OCI-LY3 (cell line): ENCODE measurements around the gene LGMN.

Experiments used
- EZH2phosphoT487 ChIP-seq: fragments of 200-600 bp; shearing (Covaris generic); IDR thresholded peaks from 2 replicates; pipeline ENCODE4 v1.6.1; 2018; ENCODE audit warnings: antibody characterized with exemption, mixed run types, low read depth
- TF ChIP-seq, protein P1 (sequence below): fragments of 200-600, 300-600 bp; sonication (generic); IDR thresholded peaks from 2 replicates; pipeline ENCODE4 v1.5.1; 2014; ENCODE audit warnings: antibody characterized with exemption, low read length, low read depth

DNA sequence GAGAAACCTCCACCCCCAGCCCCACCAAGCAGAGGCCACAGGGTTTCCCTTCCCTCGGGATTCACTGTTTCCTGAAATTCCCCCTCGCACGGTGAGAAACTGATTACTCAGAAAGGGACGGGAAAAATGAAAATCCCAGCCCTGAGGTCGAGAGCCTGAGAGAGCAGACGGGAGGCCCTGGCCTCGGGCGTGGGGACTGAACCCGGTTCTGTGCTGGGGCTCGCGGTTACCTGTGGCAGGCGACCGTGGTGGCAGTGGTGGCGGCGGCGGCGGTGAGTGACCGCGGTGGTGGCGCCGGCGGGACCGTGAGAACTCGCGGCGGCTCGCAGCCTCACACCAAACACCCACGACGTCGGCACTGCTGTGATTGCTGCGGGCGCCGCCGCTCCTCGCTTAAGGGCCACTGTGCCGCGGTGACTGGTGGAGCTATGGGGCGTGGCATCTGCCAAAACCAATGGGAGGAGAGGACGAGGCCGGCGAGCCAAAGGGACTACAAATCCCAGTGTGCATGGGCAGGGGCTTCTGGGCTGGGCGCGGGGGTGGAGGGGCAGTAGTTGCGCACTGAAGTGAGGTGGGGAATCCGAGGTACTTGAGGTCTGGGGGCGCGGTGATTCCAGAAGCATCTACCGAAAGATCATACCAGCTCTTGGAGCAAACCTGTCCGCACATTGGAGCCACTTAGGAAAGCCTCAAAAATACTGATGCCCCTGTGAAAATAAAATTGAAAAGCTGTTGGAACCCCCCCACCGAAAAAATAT lies at the start of gene LGMN:
- TF ChIP-seq, protein P1, sequence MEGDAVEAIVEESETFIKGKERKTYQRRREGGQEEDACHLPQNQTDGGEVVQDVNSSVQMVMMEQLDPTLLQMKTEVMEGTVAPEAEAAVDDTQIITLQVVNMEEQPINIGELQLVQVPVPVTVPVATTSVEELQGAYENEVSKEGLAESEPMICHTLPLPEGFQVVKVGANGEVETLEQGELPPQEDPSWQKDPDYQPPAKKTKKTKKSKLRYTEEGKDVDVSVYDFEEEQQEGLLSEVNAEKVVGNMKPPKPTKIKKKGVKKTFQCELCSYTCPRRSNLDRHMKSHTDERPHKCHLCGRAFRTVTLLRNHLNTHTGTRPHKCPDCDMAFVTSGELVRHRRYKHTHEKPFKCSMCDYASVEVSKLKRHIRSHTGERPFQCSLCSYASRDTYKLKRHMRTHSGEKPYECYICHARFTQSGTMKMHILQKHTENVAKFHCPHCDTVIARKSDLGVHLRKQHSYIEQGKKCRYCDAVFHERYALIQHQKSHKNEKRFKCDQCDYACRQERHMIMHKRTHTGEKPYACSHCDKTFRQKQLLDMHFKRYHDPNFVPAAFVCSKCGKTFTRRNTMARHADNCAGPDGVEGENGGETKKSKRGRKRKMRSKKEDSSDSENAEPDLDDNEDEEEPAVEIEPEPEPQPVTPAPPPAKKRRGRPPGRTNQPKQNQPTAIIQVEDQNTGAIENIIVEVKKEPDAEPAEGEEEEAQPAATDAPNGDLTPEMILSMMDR, result no peak
- no peak for TF ChIP-seq EZH2phosphoT487
